Osteoblast (primary cell): ENCODE measurements around the gene SAG. TPM values are rescaled to one million over a fixed set of nuclear protein-coding genes. Genes with fewer than 3 reads are reported as not detected.

Experiments
- DNase-seq: peaks from one replicate; pipeline ENCODE4 v3.0.0; 2011; ENCODE audit warnings: low spot score, mixed read lengths; ENCODE audit not compliant: insufficient read length; ENCODE audit errors: missing footprints
- H2AFZ ChIP-seq: 2 replicates; pipeline ENCODE4 v1.6.0; 2011; ENCODE audit warnings: mild to moderate bottlenecking, low read length
- H3K27ac ChIP-seq: 2 replicates; pipeline ENCODE4 v1.5.1; 2011; ENCODE audit warnings: mild to moderate bottlenecking, low read depth, low read length, moderate library complexity
- H3K27me3 ChIP-seq: 2 replicates; pipeline ENCODE4 v1.6.0; 2012; ENCODE audit warnings: mild to moderate bottlenecking, control low read depth, inconsistent platforms, low read length, moderate library complexity; ENCODE audit not compliant: insufficient read depth
- H3K36me3 ChIP-seq: 2 replicates; pipeline ENCODE4 v1.5.1; 2011; ENCODE audit warnings: mild to moderate bottlenecking, low read length, control low read depth, moderate library complexity; ENCODE audit not compliant: insufficient read depth
- H3K4me1 ChIP-seq: 2 replicates; pipeline ENCODE4 v1.5.1; 2011; ENCODE audit warnings: mild to moderate bottlenecking, low read length, control low read depth, moderate library complexity; ENCODE audit not compliant: insufficient read depth
- H3K4me2 ChIP-seq: 2 replicates; pipeline ENCODE4 v1.6.0; 2011; ENCODE audit warnings: mild to moderate bottlenecking, low read length; ENCODE audit not compliant: insufficient read depth
- H3K4me3 ChIP-seq: fragments of 200-600 bp; sonication (generic); 3 replicates; pipeline ENCODE4 v1.5.1; 2012; ENCODE audit warnings: mild to moderate bottlenecking, low read length, inconsistent platforms; ENCODE audit not compliant: insufficient read depth
- H3K79me2 ChIP-seq: 2 replicates; pipeline ENCODE4 v1.6.0; 2012; ENCODE audit warnings: mild to moderate bottlenecking, low read length, control low read depth, inconsistent platforms; ENCODE audit not compliant: insufficient read depth
- H3K9me3 ChIP-seq: 2 replicates; pipeline ENCODE4 v1.5.1; 2011; ENCODE audit warnings: low read depth, low read length, control low read depth
- H4K20me1 ChIP-seq: 2 replicates; pipeline ENCODE4 v1.6.0; 2012; ENCODE audit warnings: mild to moderate bottlenecking, low read length, control low read depth; ENCODE audit not compliant: insufficient read depth
- total RNA-seq: library from RNA; depleted of rRNA; stranded (reverse); fragments of >200 nt; gene quantifications from 2 replicates; pipeline ENCODE4 v1.2.3, GENCODE V29; 2012
- TF ChIP-seq, protein P1 (sequence below): IDR thresholded peaks from 2 replicates; pipeline ENCODE4 v1.5.1; 2011; ENCODE audit warnings: mild to moderate bottlenecking, low read depth, low read length, moderate library complexity; ENCODE audit errors: extremely low read depth

Gene SAG
- total RNA-seq, 1 donor: not detected

DNA sequence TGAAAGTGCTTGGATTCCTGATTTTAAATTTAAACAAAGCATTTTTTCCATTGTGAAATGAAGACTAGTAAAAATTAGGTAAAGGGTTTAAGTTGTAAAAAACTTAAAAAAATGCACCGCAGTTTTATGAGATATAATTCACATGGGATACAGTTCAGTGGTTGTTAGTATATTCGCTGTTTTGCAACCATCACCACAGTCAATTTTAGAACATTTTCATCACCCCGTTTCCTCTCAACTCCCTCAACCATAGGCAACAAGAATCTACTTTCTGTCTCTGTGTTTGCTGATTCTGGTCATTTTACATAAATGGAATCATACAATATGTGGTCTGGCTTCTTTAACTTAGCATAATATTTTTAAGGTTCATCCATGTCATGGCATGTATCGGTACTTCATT, 50.7 kb downstream of the SAG start:
- Histone ChIP-seq H3K36me3 (no peaks in the 10 kb centered on the region), H3K27me3 (no peaks in the 10 kb centered on the region), H3K27ac (no peak overlapping the region), H4K20me1 (peaks cover 16% of the 10 kb centered on the region), H3K79me2 (peaks cover 22% of the 10 kb centered on the region), H2AFZ (no peak overlapping the region), H3K9me3 (no peaks in the 10 kb centered on the region), H3K4me1 (peaks cover 10% of the 10 kb centered on the region), H3K4me2 (no peak overlapping the region), H3K4me3 (no peak overlapping the region)
- TF ChIP-seq, protein P1, sequence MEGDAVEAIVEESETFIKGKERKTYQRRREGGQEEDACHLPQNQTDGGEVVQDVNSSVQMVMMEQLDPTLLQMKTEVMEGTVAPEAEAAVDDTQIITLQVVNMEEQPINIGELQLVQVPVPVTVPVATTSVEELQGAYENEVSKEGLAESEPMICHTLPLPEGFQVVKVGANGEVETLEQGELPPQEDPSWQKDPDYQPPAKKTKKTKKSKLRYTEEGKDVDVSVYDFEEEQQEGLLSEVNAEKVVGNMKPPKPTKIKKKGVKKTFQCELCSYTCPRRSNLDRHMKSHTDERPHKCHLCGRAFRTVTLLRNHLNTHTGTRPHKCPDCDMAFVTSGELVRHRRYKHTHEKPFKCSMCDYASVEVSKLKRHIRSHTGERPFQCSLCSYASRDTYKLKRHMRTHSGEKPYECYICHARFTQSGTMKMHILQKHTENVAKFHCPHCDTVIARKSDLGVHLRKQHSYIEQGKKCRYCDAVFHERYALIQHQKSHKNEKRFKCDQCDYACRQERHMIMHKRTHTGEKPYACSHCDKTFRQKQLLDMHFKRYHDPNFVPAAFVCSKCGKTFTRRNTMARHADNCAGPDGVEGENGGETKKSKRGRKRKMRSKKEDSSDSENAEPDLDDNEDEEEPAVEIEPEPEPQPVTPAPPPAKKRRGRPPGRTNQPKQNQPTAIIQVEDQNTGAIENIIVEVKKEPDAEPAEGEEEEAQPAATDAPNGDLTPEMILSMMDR: no peak
- no peak for DNase-seq

DNA sequence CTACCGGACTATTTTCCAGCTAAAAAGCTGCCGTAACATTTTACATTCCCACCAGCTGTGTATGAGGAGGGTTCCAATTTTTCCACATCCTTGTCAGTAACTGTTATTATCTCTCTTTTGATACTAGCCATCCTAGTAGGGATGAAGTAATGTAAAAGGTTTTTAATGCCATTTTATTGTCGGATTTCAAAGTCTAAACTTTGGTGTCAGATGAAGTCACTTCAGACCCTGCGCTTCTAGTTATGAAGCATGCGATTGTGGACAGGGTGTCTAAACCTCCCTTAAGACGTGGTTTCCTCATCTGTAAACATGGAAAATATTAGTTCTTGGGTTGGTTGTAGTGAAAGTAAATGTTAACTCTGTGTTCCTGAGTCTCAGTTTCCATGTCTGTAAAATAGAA, 51.3 kb downstream of the SAG start:
- H3K27ac ChIP-seq: no peak overlapping the region
- DNase-seq: no peak
- H3K9me3 ChIP-seq: no peaks in the 10 kb centered on the region
- H3K79me2 ChIP-seq: peaks cover 22% of the 10 kb centered on the region
- peaks cover 16% of the 10 kb centered on the region for H4K20me1 ChIP-seq
- H3K4me3 ChIP-seq: no peak overlapping the region
- no peaks in the 10 kb centered on the region for H3K36me3 ChIP-seq
- H2AFZ ChIP-seq: no peak overlapping the region
- no peaks in the 10 kb centered on the region for H3K27me3 ChIP-seq
- TF ChIP-seq, protein P1: no peak
- H3K4me1 ChIP-seq: peaks cover 7% of the 10 kb centered on the region
- H3K4me2 ChIP-seq: no peak overlapping the region

DNA sequence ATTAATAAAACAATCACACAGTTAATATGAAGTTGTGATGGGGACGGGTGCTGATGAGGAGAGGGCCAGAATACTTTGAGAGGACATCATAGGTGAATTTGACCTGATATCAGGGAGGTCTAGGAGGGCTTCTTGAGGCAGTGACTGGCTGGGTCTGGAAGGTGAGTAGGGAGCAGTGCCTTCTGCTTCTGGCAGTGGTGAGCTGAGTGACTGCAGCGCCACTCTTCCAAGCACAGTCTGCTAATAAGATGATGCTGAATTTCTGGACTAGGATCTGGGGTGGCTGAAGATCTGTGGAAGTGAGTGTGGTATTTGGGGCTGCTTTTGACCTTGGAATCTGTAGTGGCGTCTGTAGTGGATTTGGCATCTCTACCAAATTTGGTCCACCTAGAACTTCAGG, 52.2 kb downstream of the SAG start:
- Histone ChIP-seq H3K27me3 (no peaks in the 10 kb centered on the region), H2AFZ (no peak overlapping the region), H3K4me2 (no peak overlapping the region), H3K4me3 (no peak overlapping the region), H3K9me3 (no peaks in the 10 kb centered on the region), H3K4me1 (peaks cover 6% of the 10 kb centered on the region), H4K20me1 (peaks cover 16% of the 10 kb centered on the region), H3K27ac (no peak overlapping the region), H3K36me3 (no peaks in the 10 kb centered on the region), H3K79me2 (peaks cover 22% of the 10 kb centered on the region)
- TF ChIP-seq, protein P1: no peak
- DNase-seq: no peak

DNA sequence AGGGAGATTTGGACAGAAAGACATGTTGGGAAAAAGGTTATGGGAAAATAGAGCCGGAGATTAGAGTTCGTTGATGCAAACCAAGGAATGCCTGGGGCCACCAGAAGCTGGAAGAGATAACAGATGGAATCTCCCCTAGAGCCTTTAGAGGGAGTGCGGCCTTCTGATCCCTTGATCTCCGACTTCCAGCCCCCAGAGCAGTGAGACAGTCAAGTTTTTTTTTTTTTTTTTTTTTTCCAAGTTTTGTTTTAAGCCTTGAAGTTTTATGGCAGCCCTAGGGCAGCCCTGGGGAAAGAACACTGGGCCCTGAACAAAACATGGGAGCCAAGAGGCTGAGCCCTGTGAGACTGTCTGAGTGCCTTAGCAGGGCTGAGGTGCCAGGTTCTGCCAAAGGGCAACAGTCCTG, 53.2 kb downstream of the SAG start:
- TF ChIP-seq, protein P1: no peak
- Histone ChIP-seq H4K20me1 (peaks cover 12% of the 10 kb centered on the region), H2AFZ (no peak overlapping the region), H3K4me3 (no peak overlapping the region), H3K9me3 (no peaks in the 10 kb centered on the region), H3K4me2 (no peak overlapping the region), H3K27ac (no peak overlapping the region), H3K4me1 (no peaks in the 10 kb centered on the region), H3K79me2 (peaks cover 16% of the 10 kb centered on the region), H3K36me3 (no peaks in the 10 kb centered on the region), H3K27me3 (no peaks in the 10 kb centered on the region)
- no peak for DNase-seq
